ENCODE results near the gene VN1R5. TPM values are rescaled to one million over a fixed set of nuclear protein-coding genes. Genes with fewer than 3 reads are reported as not detected.
A peak's percentile ranks its signal among the peaks of the same experiment; 100 is the strongest.

Gene VN1R5
- total and polyA plus RNA-seq, 9 of the 15 experiments (the other 6 are each of a cell fraction or from before 2014, with no cell fraction given): not detected

DNA sequence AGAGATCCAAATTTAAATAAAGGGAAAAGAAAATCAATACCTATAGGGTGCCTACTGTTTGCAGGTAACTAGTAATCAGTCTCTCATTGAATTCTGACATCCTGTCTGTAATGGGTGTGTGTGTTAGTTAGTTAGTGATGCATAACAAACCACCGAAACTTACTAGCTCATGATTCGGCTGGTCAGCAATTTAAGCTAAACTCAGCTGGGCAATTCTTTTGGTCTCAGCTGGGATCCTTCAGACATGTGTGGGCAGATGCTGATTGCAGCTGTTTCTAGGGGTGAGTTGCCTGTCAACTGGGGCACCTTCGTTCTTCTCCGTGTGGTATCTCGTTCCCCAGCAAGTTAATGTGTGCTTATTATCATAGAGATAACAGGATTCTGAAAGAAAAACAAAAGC is 43.9 kb upstream of the VN1R5 start (continued):
- TF ChIP-seq, protein P1, sequence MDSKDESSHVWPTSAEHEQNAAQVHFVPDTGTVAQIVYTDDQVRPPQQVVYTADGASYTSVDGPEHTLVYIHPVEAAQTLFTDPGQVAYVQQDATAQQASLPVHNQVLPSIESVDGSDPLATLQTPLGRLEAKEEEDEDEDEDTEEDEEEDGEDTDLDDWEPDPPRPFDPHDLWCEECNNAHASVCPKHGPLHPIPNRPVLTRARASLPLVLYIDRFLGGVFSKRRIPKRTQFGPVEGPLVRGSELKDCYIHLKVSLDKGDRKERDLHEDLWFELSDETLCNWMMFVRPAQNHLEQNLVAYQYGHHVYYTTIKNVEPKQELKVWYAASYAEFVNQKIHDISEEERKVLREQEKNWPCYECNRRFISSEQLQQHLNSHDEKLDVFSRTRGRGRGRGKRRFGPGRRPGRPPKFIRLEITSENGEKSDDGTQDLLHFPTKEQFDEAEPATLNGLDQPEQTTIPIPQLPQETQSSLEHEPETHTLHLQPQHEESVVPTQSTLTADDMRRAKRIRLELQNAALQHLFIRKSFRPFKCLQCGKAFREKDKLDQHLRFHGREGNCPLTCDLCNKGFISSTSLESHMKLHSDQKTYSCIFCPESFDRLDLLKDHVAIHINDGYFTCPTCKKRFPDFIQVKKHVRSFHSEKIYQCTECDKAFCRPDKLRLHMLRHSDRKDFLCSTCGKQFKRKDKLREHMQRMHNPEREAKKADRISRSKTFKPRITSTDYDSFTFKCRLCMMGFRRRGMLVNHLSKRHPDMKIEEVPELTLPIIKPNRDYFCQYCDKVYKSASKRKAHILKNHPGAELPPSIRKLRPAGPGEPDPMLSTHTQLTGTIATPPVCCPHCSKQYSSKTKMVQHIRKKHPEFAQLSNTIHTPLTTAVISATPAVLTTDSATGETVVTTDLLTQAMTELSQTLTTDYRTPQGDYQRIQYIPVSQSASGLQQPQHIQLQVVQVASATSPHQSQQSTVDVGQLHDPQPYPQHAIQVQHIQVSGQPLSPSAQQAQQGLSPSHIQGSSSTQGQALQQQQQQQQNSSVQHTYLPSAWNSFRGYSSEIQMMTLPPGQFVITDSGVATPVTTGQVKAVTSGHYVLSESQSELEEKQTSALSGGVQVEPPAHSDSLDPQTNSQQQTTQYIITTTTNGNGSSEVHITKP (IDR thresholded peaks at IDR 0.05; ENCODE audit: partially characterized antibody): no peak
- no peak for TF ChIP-seq ZNF347 (CRISPR knock-in tag; IDR thresholded peaks at IDR 0.05; ENCODE audit: low read depth)
- TF ChIP-seq GTF2A2 (tag; IDR thresholded peaks at IDR 0.05): no peak
- no peak for TF ChIP-seq ZNF384 (IDR thresholded peaks at IDR 0.05; ENCODE audit: low read depth, low read length)
- no peak for TF ChIP-seq ZFP36 (IDR thresholded peaks at IDR 0.05; ENCODE audit: low read depth, low read length, partially characterized antibody)
- TF ChIP-seq NFATC3 (IDR thresholded peaks at IDR 0.05): no peak
- TF ChIP-seq DMBX1 (CRISPR knock-in tag; IDR thresholded peaks at IDR 0.05; ENCODE audit: borderline replicate concordance): no peak
- TF ChIP-seq ZC3H8 (IDR thresholded peaks at IDR 0.05): no peak
- no peak for TF ChIP-seq ZFP1 (CRISPR knock-in tag; IDR thresholded peaks at IDR 0.05)
- 0 out of 2 replicates have a peak, but pooled peaks have one; percentile 25 for TF ChIP-seq NFIC (IDR thresholded peaks at IDR 0.05)
- TF ChIP-seq NFE2L1 (tag; IDR thresholded peaks at IDR 0.05; ENCODE audit: borderline replicate concordance, low read depth): no peak
- no peak for TF ChIP-seq ZNF121 (CRISPR knock-in tag; conservative IDR thresholded peaks at IDR 0.05)
- TF ChIP-seq TCF3 (CRISPR knock-in tag; IDR thresholded peaks at IDR 0.05): peak; percentile 43
- peak; percentile 84 for TF ChIP-seq C11orf30 (IDR thresholded peaks at IDR 0.05; ENCODE audit: low read depth)
- TF ChIP-seq ZC3H4 (CRISPR knock-in tag; IDR thresholded peaks at IDR 0.05; ENCODE audit: borderline replicate concordance): no peak
- no peak for TF ChIP-seq FUS (optimal IDR thresholded peaks at IDR 0.05; ENCODE audit: low read depth, low read length)
- TF ChIP-seq, protein P2, sequence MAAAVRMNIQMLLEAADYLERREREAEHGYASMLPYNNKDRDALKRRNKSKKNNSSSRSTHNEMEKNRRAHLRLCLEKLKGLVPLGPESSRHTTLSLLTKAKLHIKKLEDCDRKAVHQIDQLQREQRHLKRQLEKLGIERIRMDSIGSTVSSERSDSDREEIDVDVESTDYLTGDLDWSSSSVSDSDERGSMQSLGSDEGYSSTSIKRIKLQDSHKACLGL (CRISPR knock-in tag; IDR thresholded peaks at IDR 0.05; ENCODE audit: borderline replicate concordance, poor library complexity, severe bottlenecking): no peak
- TF ChIP-seq MTA2 (IDR thresholded peaks at IDR 0.05; ENCODE audit: low read depth): peak; percentile 15; the same call in 1 of the 2 replicates
- TF ChIP-seq NRF1 (conservative IDR thresholded peaks at IDR 0.05 in 1 of 2, IDR thresholded peaks at IDR 0.05 in 1 of 2): no peak
- TF ChIP-seq TAL1 (IDR thresholded peaks at IDR 0.05): peak; percentile 61; the same call in 1 of the 2 replicates
- TF ChIP-seq, protein P3, sequence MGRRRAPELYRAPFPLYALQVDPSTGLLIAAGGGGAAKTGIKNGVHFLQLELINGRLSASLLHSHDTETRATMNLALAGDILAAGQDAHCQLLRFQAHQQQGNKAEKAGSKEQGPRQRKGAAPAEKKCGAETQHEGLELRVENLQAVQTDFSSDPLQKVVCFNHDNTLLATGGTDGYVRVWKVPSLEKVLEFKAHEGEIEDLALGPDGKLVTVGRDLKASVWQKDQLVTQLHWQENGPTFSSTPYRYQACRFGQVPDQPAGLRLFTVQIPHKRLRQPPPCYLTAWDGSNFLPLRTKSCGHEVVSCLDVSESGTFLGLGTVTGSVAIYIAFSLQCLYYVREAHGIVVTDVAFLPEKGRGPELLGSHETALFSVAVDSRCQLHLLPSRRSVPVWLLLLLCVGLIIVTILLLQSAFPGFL (CRISPR knock-in tag; IDR thresholded peaks at IDR 0.05): no peak
- 0 out of 2 replicates have a peak, but pooled peaks have one; percentile 20 for TF ChIP-seq KLF16 (IDR thresholded peaks at IDR 0.05)
- TF ChIP-seq, protein P4, sequence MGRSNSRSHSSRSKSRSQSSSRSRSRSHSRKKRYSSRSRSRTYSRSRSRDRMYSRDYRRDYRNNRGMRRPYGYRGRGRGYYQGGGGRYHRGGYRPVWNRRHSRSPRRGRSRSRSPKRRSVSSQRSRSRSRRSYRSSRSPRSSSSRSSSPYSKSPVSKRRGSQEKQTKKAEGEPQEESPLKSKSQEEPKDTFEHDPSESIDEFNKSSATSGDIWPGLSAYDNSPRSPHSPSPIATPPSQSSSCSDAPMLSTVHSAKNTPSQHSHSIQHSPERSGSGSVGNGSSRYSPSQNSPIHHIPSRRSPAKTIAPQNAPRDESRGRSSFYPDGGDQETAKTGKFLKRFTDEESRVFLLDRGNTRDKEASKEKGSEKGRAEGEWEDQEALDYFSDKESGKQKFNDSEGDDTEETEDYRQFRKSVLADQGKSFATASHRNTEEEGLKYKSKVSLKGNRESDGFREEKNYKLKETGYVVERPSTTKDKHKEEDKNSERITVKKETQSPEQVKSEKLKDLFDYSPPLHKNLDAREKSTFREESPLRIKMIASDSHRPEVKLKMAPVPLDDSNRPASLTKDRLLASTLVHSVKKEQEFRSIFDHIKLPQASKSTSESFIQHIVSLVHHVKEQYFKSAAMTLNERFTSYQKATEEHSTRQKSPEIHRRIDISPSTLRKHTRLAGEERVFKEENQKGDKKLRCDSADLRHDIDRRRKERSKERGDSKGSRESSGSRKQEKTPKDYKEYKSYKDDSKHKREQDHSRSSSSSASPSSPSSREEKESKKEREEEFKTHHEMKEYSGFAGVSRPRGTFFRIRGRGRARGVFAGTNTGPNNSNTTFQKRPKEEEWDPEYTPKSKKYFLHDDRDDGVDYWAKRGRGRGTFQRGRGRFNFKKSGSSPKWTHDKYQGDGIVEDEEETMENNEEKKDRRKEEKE (IDR thresholded peaks at IDR 0.05; ENCODE audit: borderline replicate concordance in 1 of 2, control insufficient read depth in 1 of 2, low read depth in 2 of 2, low read length in 1 of 2): no peak

All from K562 (cell line).